Neural cell (in vitro differentiated cells): ENCODE data around the gene IGLL5. TPM values are rescaled to one million over a fixed set of nuclear protein-coding genes. Genes with fewer than 3 reads are reported as not detected.

Source experiments
- H2AFZ ChIP-seq: fragments of 200-600, 300-800 bp; sonication (generic), shearing (Covaris generic); 2 replicates; pipeline ENCODE4 v1.6.0; 2014; ENCODE audit warnings: low read depth, mild to moderate bottlenecking, antibody characterized with exemption, low read length, moderate library complexity
- H3F3A ChIP-seq: fragments of 200-600 bp; shearing (Covaris generic); 2 replicates; pipeline ENCODE4 v1.6.1; 2016; ENCODE audit warnings: mild to moderate bottlenecking, moderate library complexity, mixed read lengths, antibody characterized with exemption, low read length; ENCODE audit not compliant: insufficient read depth, poor library complexity, severe bottlenecking
- H3K27ac ChIP-seq: fragments of 200-600, 300-800 bp; sonication (generic), shearing (Covaris generic); 2 replicates; pipeline ENCODE4 v1.5.1; 2014; ENCODE audit warnings: mild to moderate bottlenecking, low read length, moderate library complexity
- H3K27me3 ChIP-seq: fragments of 300-800, 200-600 bp; sonication (generic), shearing (Covaris generic); 2 replicates; pipeline ENCODE4 v1.6.0; 2014; ENCODE audit warnings: mild to moderate bottlenecking, low read depth, low read length, moderate library complexity; ENCODE audit not compliant: insufficient read depth
- H3K36me3 ChIP-seq: fragments of 300-800, 200-600 bp; sonication (generic), shearing (Covaris generic); 2 replicates; pipeline ENCODE4 v1.5.1; 2014; ENCODE audit warnings: mild to moderate bottlenecking, antibody characterized with exemption, low read length, moderate library complexity; ENCODE audit not compliant: insufficient read depth
- H3K4me2 ChIP-seq: fragments of 300-800, 200-600 bp; sonication (generic), shearing (Covaris generic); 2 replicates; pipeline ENCODE4 v1.6.0; 2014; ENCODE audit warnings: mild to moderate bottlenecking, low read length
- H3K4me3 ChIP-seq: fragments of 300-800, 200-600 bp; sonication (generic), shearing (Covaris generic); 2 replicates; pipeline ENCODE4 v1.5.1; 2014; ENCODE audit warnings: mild to moderate bottlenecking, low read length, moderate library complexity
- H3K79me2 ChIP-seq: fragments of 200-600 bp; shearing (Covaris generic); replicated peaks from 2 replicates; pipeline ENCODE4 v1.6.0; 2014; ENCODE audit warnings: mild to moderate bottlenecking, low read length, moderate library complexity; ENCODE audit not compliant: insufficient read depth
- H3K9ac ChIP-seq: fragments of 300-800, 200-600 bp; sonication (generic), shearing (Covaris generic); 2 replicates; pipeline ENCODE4 v1.6.1; 2016; ENCODE audit warnings: mild to moderate bottlenecking, low read length, mixed read lengths
- H3K9me2 ChIP-seq: fragments of 200-600 bp; shearing (Covaris generic); 2 replicates; pipeline ENCODE4 v1.6.1; 2016; ENCODE audit warnings: mild to moderate bottlenecking, low read length, mixed read lengths; ENCODE audit not compliant: insufficient read depth
- H3K9me3 ChIP-seq: fragments of 200-600, 300-800 bp; sonication (generic), shearing (Covaris generic); 2 replicates; pipeline ENCODE4 v1.6.1; 2016; ENCODE audit warnings: mild to moderate bottlenecking, mixed run types, low read length, moderate library complexity, mixed read lengths
- H4K20me1 ChIP-seq: fragments of 200-600 bp; shearing (Covaris generic); 2 replicates; pipeline ENCODE4 v1.6.1; 2016; ENCODE audit warnings: mild to moderate bottlenecking, mixed run types; ENCODE audit not compliant: insufficient read depth
- CTCF ChIP-seq: fragments of 450-650 bp; IDR thresholded peaks from 2 replicates; pipeline ENCODE4 v1.5.1; 2014; ENCODE audit warnings: antibody characterized with exemption, mild to moderate bottlenecking, moderate library complexity; ENCODE audit not compliant: poor library complexity, severe bottlenecking
- EP300 ChIP-seq: fragments of 450-650 bp; conservative IDR thresholded peaks from 2 replicates; pipeline ENCODE4 v1.6.1; 2014; ENCODE audit warnings: antibody characterized with exemption, mild to moderate bottlenecking, moderate library complexity; ENCODE audit not compliant: poor library complexity, severe bottlenecking
- EZH2 ChIP-seq: fragments of 200-600, 300-800 bp; shearing (Covaris generic), sonication (generic); IDR thresholded peaks from 2 replicates; pipeline ENCODE4 v1.6.1; 2014; ENCODE audit warnings: antibody characterized with exemption, low read length, borderline replicate concordance, mild to moderate bottlenecking; ENCODE audit not compliant: insufficient read depth, poor library complexity, severe bottlenecking
- MXI1 ChIP-seq: fragments of 450-650 bp; conservative IDR thresholded peaks from 2 replicates; pipeline ENCODE4 v1.6.1; 2014; ENCODE audit warnings: antibody characterized with exemption, mild to moderate bottlenecking; ENCODE audit not compliant: poor library complexity, severe bottlenecking
- POLR2AphosphoS5 ChIP-seq: IDR thresholded peaks from 2 replicates; pipeline ENCODE4 v1.6.1; 2012
- RAD21 ChIP-seq: fragments of 450-650 bp; conservative IDR thresholded peaks from 2 replicates; pipeline ENCODE4 v1.6.1; 2014; ENCODE audit warnings: antibody characterized with exemption, mild to moderate bottlenecking, moderate library complexity
- REST ChIP-seq: IDR thresholded peaks from 2 replicates; pipeline ENCODE4 v1.6.1; 2012; ENCODE audit warnings: borderline replicate concordance
- SMC3 ChIP-seq: fragments of 450-650 bp; conservative IDR thresholded peaks from 2 replicates; pipeline ENCODE4 v1.6.1; 2014; ENCODE audit warnings: antibody characterized with exemption, mild to moderate bottlenecking, moderate library complexity; ENCODE audit not compliant: poor library complexity
- TAF1 ChIP-seq: IDR thresholded peaks from 2 replicates; pipeline ENCODE4 v1.6.1; 2012; ENCODE audit warnings: low read depth
- polyA plus RNA-seq: library from polyadenylated mRNA; depleted of rRNA; stranded (reverse); fragments of >200 nt; gene quantifications from 2 replicates; pipeline ENCODE4 v1.2.3, GENCODE V29; 2014

Gene IGLL5
- polyA plus RNA-seq, 1 donor from 2014 or later: 0.19 TPM

- no peak overlapping the region for H3K27ac ChIP-seq
- no peaks in the 10 kb centered on the region for H3F3A ChIP-seq
- H4K20me1 ChIP-seq: no peaks in the 10 kb centered on the region
- no peaks in the 10 kb centered on the region for H3K9me2 ChIP-seq
- H3K4me2 ChIP-seq: no peak overlapping the region
- no peak overlapping the region for H3K4me3 ChIP-seq
- no peak overlapping the region for H3K9ac ChIP-seq
- H2AFZ ChIP-seq: no peak overlapping the region
- H3K79me2 ChIP-seq: no peaks in the 10 kb centered on the region
- H3K27me3 ChIP-seq: no peaks in the 10 kb centered on the region
- no peaks in the 10 kb centered on the region for H3K36me3 ChIP-seq
- H3K9me3 ChIP-seq: no peaks in the 10 kb centered on the region
- no peak for TF ChIP-seq EP300
- TF ChIP-seq TAF1: no peak
- TF ChIP-seq REST: no peak
- TF ChIP-seq POLR2AphosphoS5: no peak
- TF ChIP-seq SMC3: no peak
- TF ChIP-seq EZH2: no peak
- no peak for TF ChIP-seq MXI1
- no peak for TF ChIP-seq RAD21
- no peak for TF ChIP-seq CTCF
Observed at GRCh38 chr22:22870577-22871404, 16.8 kb upstream of the IGLL5 start.

GRCh38 chr22:22871536-22872278 lies 15.9 kb upstream of the IGLL5 start:
- Histone ChIP-seq H3F3A (no peaks in the 10 kb centered on the region), H3K9me2 (no peaks in the 10 kb centered on the region), H3K9ac (no peak overlapping the region), H3K27me3 (no peaks in the 10 kb centered on the region), H3K79me2 (no peaks in the 10 kb centered on the region), H3K27ac (no peak overlapping the region), H3K4me2 (no peak overlapping the region), H3K4me3 (no peak overlapping the region), H3K9me3 (no peaks in the 10 kb centered on the region), H4K20me1 (no peaks in the 10 kb centered on the region), H2AFZ (no peak overlapping the region), H3K36me3 (no peaks in the 10 kb centered on the region)
- TF ChIP-seq POLR2AphosphoS5 (no peak), REST (no peak), CTCF (no peak), RAD21 (no peak), EZH2 (no peak), SMC3 (no peak), EP300 (no peak), MXI1 (no peak)
